Measurements from ENCODE around the gene GABRR3.
A peak's percentile ranks its signal among the peaks of the same experiment; 100 is the strongest.

GABRR3 gene

DNA sequence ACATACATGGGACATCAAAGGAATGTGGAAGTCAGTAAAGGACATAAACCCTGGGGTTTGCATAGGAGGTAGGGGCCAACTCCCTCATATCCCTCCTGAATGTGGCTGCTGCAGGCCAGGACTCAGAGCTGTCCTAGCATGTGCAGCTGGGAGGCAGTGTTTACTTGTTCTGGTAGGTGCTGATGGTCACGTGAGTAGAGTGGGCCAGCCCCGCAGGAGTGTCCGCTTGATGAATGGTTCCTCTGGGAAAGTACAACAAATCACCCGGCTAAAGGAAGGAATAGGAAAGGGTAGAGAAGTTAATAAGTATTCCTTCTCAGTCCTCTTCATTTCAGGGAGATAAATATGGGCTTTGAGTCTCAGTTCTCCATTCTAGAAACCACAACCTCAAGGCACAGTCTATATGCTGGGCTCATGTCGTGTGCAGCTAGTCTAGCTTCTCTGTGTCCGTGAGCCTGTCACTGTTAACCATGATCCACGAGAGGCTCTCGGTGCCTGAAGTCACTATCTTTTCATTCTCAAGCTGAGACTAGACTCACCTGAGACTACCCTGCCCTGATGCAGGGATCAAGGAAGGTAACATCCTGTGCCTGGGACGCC is 80.8 kb downstream of the GABRR3 start:
- DNase-seq, result no peak

DNA sequence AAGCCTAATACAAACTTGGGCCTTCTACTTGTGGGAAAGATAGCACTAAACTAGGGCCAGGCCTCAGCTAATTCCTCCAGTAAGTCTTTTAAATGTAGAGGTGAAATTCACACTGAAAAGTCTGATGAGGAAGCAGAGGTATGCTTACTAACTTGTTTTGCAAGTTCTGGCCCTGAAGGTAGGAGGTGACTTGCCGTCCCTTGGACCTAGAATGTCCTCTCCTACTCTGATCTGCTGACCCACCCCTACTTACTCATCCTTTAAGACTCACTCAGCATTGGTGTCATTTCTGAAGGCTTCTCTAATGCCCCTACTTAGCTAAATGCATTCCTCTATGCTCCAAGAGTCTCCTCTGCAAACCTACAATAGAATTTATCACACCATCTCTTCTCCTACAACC is 82.2 kb downstream of the GABRR3 start:
- DNase-seq, result no peak

DNA sequence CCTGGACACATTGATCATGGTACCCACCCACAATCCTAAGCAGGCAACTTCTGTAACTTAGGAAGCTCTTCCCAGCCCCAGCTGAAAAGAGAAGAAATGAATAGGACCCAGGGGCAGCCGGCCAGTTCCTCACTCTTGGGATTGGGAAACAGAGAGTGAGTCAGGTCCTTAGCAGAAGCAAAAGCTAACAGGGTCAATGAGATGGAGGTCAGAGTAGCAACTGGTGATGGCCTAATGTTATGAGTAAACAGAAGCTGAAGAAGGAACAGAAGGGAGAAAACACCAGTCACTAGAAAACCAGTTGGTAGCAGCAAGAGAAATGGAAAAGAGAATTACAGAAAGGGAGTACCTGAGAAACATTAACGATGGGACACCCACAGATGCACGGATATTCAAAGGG is 82.8 kb downstream of the GABRR3 start:
- DNase-seq, result no peak

DNA sequence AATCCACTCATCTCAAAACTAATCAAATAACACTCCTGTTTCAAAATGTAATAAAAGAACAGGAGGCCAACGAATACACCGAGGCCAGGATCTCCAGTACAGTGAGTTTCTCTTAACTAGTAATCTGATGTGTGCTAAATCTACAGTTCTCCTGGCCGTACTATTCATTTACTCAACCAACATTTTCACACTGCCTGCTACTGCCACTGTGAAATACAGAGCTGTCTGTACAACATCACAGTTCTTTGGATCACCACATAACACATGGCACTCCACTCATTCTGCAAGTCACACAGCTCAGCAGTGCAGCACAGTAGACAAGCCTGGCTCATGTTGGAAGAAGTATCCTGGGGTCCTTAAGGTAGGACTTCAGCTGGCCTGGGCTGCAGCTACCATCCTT is 84.8 kb downstream of the GABRR3 start:
- DNase-seq, result no peak

DNA sequence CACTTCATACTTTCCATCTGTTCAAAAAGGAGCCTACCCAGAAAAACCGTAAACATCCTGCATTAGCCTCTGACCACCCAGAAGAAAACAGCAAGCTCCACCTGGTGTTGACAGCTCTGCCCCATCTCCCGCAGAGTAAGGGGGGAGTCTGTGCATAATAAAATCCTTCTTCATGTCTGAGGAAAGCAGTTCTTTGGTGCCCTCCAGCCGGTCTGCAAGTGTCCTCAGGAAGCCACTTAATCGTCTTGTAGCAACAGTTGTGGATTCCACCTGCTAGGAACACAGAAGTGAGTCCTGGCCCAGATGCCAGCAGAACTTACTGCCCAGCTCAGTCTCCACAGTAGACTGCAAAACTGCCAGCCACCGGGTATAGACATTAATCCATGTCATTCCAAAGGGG is 85.4 kb downstream of the GABRR3 start:
- DNase-seq, result no peak

DNA sequence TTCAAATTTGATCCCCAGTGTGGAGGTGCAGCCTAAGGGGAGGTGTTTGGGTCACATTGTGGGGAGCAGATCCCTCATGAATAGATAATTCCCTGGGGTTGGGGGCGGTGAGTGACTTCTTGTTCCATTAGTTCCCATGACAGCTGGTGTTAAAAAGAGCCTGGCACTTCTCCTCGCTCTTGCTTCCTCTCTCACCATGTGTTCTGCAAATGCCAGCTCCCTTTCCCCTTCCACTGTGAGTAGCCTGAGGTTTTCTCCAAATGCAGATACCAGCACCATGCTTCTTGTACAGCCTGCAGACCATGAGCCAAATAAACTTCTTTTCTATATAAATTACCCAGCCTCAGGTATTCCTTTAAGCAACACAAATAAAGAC is 86.0 kb downstream of the GABRR3 start:
- no peak for DNase-seq

DNA sequence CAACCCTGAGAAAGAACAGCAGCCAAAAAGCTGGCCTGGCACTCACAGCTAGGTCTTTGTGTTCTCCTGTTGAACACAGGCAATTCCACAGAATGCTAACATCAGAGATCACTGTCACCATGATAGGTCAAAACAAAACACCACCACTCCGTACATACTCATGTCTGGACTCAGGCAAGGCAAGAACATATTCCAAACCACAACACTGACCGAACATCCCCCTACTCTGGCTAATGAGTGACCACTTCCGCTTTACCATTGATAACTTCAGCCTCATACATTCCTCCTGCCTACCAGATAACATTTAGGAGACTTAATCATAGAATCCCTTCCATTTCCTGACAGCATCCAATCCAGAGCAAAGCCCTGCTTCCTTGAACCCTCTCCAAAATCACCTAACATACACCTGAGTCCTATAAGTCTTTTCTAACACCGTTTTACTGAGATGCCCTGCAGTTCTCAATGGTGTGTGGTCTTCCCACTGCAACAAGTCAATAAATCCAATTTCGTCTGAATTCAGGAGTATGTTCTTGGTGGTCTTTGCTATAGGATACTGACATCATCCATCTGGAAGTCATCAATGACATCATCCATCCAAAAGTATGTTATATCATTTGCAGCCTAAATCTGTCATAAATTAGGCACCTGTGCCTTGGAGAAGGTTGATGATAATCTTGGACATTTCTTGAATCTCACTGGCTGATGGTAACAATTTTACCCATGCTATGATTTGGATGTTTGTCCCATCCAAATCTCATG is 86.6 kb downstream of the GABRR3 start:
- DNase-seq, result no peak

DNA sequence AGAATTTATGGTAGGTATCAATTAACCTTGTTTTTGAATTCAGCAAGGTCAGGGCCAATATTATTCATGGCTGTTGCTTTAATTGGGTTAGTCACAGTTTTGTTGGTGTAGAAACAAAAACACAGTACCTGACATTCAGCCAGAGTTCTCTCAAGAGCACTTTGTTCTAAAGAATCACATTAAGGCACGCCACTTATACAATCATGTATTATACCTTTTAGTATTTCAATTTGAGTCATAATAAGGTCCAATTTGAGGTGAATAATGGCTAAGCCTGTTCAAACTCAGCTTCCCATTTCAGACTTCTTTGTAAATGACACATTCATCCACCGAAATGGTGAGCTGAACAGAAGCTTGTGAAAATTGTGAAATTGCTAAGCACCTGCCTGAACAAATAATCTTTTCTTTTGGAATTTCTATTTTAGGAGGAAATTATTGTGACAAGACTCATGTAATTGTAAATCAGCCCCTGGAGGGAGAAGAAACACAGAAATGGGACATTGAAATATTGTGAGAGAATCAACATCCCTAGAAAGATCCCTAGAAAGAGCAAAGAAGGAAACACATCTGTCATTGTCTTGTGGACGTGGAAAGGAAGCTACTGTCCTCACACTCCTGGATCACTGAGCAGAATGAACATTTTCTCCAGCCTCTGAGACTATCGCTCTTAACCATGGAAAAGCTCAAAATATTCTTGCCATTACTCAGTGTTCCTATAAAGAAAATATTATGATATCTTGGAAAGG is 92.1 kb downstream of the GABRR3 start:
- DNase-seq, result peak; percentile 67 to 68

DNA sequence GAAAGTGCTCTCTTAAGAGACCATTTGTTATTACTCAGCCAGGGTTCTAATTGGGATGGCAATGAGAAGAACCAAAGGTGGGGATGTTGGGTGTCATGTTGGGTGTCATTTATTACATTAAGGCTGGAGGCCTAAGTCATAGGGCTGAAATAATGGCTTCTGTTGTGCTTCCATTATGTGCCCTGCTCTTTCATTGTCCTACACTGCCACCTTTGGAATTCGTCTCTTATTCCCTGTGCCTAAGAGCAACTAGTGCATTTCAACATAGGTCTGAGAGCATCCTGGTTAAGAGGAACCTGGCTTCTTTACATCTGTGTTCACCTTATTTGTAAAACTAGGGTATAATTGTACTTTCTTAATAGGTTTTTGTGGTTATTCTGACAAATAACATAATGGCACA is 95.1 kb downstream of the GABRR3 start:
- DNase-seq, result no peak

DNA sequence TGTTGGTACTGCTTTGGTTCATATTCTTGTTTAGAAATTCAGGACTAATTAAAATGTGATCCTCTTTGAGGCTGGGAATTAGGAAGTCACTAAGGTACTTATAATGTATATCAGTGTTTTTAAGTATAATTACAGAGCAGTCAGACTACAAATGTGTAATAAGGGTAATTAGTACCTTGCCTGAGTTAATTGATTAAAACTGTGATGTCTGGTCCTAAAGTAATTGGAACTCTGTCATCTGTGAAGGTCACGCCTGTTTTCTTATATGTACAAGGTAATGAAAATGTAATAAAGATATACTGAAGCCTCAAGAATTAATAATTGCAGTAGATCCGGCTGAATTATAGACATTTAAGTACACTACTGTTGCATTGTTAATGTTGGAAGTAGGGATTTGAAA is 95.7 kb downstream of the GABRR3 start:
- DNase-seq, result no peak

DNA sequence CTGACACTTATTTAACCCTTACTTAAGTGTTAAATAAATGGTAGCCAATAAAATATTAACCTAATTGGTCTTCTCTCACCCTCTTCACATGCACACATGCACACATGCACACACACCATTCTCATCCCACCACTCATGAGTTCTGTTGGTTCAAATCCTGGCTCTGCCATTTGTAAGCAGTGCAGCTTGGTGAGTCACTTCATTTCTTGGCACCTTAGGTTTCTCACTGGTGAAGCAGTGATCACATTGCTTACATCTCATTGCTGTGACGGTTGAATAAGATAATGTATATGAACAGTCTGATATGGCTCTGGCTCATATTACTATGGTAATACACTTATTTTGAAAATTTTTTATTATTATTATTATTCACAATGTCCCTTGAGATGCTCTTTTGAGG is 96.7 kb downstream of the GABRR3 start:
- no peak for DNase-seq

DNA sequence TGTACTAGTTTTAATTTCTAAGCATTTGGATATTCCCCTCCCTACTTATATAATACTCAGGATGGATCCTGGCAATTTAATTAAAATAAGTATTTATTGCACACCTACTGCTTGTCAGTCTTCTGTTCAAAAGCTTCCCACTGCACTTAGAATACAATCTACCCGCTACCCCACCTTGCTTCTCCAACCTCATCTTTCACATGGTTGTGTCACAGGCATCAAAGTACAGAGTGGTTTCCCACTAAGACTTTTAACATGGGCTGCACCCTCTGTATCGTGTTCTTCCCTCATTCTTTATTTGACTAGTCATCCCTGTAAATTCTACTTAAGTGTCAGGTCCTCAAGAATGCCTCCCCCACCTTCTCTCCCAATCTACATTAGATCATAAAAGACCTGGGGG is 97.9 kb downstream of the GABRR3 start:
- DNase-seq, result no peak

DNA sequence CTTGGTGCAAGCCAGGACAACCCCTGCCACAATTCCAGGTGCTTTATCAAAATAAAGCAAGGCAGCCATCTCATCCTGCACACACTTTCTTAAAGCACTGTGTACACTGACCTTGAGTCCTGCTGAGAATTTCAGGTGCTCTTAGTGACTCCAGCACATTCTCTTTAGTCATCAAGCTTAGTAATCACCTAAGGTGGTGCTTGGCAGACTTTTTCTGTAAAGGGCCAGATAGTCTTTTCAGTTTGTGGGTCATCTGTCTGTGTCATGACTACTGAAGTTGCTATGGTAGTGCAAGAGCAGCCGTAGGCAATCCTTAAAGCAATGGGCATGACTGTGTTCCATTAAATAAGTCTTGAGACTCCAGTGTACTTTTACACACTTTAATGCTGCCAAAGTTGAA is 99.3 kb downstream of the GABRR3 start:
- no peak for DNase-seq
